DND-41 (cell line): ENCODE results near the gene DAGLA.

ENCODE experiments used
- CTCF ChIP-seq: IDR thresholded peaks from 2 replicates; pipeline ENCODE4 v1.5.1; 2012; ENCODE audit warnings: borderline replicate concordance, low read length, moderate library complexity, mild to moderate bottlenecking; ENCODE audit not compliant: poor library complexity, severe bottlenecking; ENCODE audit errors: extremely low read depth
- EZH2 ChIP-seq: IDR thresholded peaks from 3 replicates; pipeline ENCODE4 v1.6.1; 2012; ENCODE audit warnings: borderline replicate concordance, low read depth, mild to moderate bottlenecking, moderate library complexity, low read length, inconsistent platforms; ENCODE audit not compliant: severe bottlenecking

- no peak for TF ChIP-seq CTCF
- TF ChIP-seq EZH2, result no peak
Observed at GRCh38 chr11:61728940-61729219, 48.7 kb downstream of the DAGLA start.
